Measurements from ENCODE around the gene CTNND2.

DNA sequence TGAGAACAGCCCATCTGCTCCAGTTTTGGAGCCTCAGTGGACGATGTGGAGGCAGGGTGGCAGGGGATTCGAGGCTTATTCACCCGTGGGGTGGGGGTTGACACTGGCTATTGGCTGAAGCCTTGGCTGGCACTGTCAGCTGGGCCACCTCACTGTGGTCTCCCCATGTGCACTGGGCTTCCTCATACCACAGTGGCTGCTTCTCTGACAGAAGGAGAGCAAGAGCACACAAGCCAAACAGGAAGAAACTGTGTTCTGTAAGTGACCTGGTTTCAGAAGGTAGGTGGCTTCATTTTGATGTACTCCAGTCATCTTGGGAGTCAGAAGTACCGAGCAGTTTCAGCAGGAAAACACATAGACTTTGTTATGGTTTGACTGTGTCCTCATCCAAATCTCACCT lies 24.7 kb upstream of the CTNND2 start:
- TF ChIP-seq, protein P1, sequence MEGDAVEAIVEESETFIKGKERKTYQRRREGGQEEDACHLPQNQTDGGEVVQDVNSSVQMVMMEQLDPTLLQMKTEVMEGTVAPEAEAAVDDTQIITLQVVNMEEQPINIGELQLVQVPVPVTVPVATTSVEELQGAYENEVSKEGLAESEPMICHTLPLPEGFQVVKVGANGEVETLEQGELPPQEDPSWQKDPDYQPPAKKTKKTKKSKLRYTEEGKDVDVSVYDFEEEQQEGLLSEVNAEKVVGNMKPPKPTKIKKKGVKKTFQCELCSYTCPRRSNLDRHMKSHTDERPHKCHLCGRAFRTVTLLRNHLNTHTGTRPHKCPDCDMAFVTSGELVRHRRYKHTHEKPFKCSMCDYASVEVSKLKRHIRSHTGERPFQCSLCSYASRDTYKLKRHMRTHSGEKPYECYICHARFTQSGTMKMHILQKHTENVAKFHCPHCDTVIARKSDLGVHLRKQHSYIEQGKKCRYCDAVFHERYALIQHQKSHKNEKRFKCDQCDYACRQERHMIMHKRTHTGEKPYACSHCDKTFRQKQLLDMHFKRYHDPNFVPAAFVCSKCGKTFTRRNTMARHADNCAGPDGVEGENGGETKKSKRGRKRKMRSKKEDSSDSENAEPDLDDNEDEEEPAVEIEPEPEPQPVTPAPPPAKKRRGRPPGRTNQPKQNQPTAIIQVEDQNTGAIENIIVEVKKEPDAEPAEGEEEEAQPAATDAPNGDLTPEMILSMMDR (IDR thresholded peaks at IDR 0.05; ENCODE audit: poor library complexity, severe bottlenecking): no peak
- TF ChIP-seq POLR2AphosphoS5 (IDR thresholded peaks at IDR 0.05): no peak
